NCI-H510A treated with DMSO at 0.1 percent for 48 hours (cell line): ENCODE data around the gene CHST12.
"Not testable (repeated sequence)": the region's sequence is repeated elsewhere in the genome, so short reads cannot be mapped to it uniquely, and the experiment has no call there.

Source experiments
- DNase-seq: peaks from one replicate; lab custom pipeline; 2025; lab: John Stamatoyannopoulos, UW

CHST12 gene

DNA sequence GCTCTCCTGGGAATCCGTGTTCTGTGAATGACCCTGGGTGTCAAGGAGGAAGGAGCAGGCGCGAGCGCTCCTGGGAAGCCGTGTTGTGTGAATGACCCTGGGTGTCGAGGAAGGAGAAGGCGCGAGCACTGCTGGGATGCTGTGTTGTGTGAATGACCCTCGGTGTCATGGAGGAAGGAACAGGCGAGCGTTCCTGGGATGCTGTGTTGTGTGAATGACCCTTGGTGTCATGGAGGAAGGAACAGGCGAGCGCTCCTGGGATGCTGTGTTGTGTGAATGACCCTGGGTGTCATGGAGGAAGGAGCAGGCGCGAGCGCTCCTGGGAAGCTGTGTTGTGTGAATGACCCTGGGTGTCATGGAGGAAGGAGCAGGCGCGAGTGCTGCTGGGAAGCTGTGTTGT is 25.3 kb upstream of the CHST12 start:
- DNase-seq = not testable (repeated sequence)

- DNase-seq = no peak
These were observed 24.2 kb upstream of the CHST12 start for GRCh38 chr7:2379161-2379560.

GRCh38 chr7:2379821-2380450 is 23.5 kb upstream of the CHST12 start:
- no peak for DNase-seq

DNA sequence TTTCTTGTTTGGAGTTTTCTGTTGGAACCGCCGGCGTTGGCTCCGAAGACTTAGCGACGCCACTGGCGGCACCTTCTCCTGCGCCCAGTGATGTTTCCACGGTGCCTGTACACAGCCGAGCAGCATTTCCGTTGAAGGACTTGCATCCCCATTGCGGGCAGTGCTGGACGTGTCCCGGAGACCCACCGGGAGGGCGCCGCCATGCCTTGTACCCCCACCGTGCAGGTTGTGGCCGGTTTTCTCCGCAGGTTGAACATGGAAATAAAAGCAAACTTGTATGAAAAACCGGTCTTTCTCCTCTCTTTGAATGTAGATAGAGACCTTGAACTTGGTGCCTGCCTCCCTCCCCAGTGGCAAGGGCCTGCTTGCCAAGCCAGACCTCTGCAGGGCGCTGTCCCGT is 22.9 kb upstream of the CHST12 start:
- DNase-seq = no peak

DNA sequence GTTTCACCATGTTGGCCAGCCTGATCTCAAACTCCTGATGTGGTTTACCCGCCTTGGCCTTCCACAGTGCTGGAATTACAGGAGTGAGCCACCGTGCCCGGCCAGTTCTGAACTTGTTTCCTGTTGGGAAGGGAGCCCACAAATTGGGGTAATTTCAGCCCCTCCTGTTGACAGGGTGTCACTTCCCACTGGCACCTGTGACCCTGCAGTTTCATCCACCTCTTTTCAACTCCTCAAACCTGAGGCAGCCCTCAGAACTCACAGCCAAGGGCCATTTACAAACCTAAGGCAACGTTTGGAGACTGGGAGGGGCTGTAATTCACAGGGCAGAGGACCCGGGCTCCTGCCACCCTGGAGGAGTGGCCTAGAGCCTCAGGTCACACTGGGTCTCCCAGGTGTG is 22.2 kb upstream of the CHST12 start:
- no peak for DNase-seq

DNA sequence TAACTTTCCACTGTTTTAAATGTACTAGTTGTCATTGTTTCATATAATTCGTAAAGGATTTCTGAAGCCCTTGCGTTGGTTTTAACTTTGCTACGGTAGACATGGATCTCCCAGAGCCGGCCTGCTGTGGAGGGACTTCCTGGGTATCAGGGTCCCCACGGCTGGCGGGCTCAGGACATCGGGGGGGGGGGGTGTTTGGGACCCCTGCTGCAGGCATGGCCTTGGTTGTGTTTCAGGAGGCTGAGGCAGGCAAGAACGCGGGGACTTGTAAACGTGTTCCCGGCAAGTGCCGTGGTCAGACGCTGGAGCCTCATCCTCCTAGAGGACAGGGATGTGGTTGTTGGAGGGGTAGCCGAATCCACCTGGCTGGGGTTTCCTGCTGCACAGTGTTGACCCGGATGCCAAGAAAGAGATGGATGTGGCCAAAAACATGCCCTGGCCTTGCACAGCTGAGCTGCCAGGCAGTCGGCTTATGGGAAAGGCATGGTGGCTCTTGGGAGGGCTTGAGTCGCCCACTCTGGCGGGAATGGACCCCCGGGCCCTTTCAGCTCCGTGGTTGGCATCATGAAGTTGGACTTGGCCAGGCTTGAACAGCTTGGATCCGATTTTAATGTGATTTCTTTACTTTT is 21.4 kb upstream of the CHST12 start:
- DNase-seq = no peak

DNA sequence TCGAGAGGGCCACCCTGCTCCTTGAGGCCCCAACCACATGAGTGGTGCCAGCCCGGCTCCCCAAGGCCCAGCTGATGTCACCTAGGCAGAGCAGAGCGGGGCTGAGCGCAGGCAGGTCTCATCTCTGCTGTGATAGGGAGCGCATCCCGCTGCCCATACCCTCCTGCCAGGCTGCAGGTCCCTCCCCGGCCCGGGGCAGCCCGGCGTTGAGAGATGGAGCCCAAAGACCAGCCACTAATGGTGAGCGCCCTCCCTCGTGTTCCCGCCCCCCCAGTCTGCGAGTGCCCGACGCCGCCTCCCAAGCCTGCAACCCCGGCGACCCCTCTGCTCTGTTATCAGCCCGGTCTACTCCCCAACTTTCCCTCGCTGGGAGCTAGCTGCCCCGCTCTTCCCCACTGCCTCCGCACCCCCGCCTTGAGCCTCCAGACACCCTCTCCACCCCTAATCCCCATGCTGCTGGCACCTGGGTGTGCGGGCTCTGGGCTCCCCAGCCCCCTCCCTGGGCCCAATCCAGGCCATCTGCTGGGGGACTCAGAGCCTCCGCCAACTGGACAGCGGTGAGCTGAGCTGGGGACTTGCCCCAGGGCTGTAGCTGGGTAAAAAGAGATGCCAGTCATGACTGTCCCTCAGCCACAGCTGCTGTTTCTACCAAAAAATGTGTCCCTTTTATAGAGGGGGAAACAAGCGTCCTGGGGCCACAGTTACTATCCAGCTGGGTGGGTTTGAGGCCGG is 19.7 kb upstream of the CHST12 start:
- DNase-seq = no peak

GRCh38 chr7:2384354-2385243 is 18.8 kb upstream of the CHST12 start:
- no peak for DNase-seq

DNA sequence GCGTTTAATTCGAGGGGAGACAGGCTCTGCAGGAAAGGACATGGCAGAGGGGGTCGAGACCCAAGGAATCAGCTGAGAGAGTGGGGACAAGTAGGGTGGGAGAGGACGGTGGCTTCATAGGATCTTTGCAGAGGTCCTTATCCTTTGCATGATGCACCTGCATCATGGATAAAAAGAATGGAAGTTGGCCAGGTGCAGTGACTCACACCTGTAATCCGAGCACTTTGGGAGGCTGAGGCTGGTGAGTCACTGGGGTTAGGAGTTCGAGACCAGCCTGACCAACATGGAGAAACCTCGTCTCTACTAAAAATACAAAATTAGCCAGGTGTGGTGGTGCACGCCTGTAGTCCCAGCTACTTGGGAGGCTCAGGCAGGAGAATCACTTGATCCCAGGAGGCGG is 17.3 kb upstream of the CHST12 start:
- DNase-seq = not testable (repeated sequence)

DNA sequence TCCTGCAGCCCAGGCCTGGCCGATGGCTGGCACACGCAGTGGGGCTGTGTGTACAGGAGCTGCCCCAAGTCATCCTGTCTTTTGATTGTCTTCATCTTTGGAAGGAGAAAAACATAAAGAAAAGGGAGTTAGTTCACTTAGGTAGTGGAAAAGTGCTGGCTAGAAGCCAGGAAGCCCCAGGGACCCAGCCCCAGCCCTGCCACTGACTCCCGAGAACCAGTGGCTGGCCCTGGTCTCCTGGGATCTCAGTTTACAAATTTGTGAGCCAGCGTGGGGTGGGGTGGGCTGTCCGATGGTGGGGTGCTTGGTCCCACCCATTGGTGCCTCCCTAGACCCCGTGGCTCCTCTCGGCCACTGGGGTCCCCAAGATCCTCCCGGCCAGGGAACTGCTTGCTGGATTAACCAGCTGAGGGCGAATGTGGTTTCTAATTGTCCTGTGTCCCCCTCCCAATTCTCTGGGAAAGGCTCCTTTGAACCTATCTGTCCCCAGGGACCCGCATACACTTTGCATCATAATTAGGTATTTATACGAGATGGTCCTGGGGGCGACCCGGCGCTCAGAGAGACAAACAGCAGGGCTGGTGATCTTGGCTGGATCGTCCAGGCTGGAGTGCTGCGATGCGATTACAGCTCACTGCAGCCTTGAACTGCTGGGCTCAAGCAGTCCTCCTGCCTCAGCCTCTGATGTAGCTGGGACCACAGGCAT is 16.3 kb upstream of the CHST12 start:
- no peak for DNase-seq

GRCh38 chr7:2387897-2388636 is 15.3 kb upstream of the CHST12 start:
- DNase-seq = no peak

DNA sequence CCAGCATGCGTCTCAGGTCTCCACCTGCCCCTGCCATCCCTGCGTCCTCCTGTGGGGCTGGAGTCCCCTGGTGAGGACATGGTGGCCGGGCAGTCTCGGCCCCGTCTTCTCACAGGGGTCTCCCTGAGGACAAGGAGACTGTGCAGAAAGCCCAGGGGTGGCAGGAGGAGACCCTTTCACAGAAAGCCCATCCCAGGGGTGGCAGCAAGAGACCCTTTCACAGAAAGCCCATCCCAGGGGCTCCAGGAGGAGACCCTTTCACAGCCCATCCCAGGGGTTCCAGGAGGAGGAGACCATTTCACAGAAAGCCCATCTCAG is 14.8 kb upstream of the CHST12 start:
- no peak for DNase-seq

DNA sequence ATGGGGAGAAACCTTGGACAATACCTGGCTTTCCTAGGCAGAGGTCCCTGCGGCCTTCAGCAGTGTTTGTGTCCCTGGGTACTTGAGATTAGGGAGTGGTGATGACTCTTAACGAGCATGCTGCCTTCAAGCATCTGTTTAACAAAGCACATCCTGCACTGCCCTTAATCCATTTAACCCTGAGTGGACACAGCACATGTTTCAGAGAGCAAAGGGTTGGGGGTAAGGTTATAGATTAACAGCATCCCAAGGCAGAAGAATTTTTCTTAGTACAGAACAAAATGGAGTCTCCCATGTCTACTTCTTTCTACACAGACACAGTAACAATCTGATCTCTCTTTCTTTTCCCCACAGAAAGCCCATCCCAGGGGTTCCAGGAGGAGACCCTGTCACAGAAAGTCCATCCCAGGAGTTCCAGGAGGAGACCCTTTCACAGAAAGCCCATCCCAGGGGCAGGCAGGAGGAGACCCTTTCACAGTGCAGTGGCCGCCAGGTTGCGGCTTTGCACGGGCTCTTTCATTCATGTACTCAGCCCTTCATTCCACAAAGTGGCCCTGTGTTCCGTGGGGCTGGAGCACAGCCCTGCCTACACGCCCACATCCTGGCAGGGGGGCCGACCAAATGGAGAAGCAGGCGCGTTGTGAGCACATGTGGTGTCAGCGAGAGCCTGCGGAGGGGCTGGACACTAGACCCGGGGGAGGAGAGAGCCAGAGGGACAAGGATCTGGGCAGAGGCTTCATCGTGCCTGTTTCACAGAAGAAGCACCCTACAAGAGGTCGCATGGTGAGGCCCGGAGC is 13.2 kb upstream of the CHST12 start:
- DNase-seq = not testable (repeated sequence)

DNA sequence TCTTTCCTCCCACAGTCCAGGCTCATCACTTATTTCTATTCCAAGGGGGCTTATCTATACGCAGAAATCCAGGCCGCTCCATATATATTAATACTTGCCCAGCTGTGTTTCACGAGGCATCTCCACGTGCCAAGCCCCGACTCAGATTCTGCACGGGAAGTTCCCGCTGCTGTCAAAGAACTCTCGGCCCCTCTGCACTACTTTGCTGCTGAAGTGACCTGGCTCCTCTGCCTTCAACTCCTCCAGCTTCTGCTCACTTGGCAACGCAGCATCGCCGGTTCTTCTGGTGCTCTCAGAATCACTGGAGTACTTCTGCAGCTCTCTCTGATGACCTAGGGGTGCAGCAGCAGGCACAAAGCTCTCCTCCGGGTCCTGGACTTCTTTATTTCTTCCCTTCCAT is 9.7 kb upstream of the CHST12 start:
- DNase-seq = no peak

DNA sequence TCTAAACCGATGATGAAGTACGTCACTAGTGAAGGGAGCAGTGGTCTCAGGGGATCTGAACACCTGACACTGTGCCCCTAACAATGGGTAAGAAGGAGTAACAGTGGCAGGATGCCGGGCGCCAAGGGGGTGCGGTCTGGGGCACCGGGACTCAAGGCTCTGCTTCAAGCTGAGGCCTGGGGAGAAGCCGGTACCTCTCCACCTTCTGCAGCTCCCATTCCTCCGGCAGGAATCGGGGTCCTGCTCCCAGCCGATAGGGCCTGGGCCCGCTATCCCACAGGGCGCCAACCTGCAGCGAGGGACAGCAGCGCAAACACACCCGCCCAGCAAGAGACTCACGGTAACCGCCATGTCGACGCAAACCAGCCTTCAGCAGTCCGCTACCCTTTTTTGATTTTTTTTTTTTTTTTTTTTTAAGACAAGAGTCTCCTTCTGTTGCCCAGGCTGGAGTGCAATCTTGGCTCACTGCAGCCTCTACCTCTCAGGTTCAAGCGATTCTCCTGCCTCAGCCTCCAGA is 8.8 kb upstream of the CHST12 start:
- DNase-seq = no peak

- DNase-seq = no peak
These were observed 4.9 kb upstream of the CHST12 start for GRCh38 chr7:2398506-2398905.

- no peak for DNase-seq
These were observed 3.4 kb upstream of the CHST12 start for GRCh38 chr7:2399848-2400587.

DNA sequence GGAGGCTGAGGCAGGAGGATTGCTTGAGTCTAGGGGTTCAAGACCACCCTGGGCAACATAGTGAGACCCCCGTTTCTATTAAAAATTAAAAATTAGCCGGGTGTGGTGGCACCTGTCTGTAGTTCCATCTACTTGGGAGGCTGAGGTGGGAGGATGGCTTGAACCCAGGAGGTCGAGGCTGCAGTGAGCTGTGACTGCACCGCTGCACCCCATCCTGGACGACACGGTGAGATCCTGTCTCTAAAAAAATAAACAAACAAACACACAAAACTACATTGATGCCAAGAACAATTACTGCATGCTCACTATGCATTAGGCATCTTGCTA is 761 bp upstream of the CHST12 start:
- DNase-seq = no peak
